SU-DHL-6 (cell line): ENCODE results near the gene MIF4GD.

Experiments used
- H2AFZ ChIP-seq: fragments of 200-600 bp; sonication (generic); 2 replicates; pipeline ENCODE4 v1.6.1; 2014; ENCODE audit warnings: low read depth, mild to moderate bottlenecking, moderate library complexity, mixed read lengths, antibody characterized with exemption, low read length; ENCODE audit not compliant: severe bottlenecking
- H3F3A ChIP-seq: fragments of 200-600 bp; shearing (Covaris generic); 2 replicates; pipeline ENCODE4 v1.6.0; 2016; ENCODE audit warnings: antibody characterized with exemption, mild to moderate bottlenecking; ENCODE audit not compliant: insufficient read depth
- H3K27ac ChIP-seq: fragments of 200-600 bp; sonication (generic); 2 replicates; pipeline ENCODE4 v1.5.1; 2016; ENCODE audit warnings: low read depth, mild to moderate bottlenecking, low read length, moderate library complexity, mixed read lengths
- H3K27me3 ChIP-seq: fragments of 200-600 bp; sonication (generic), shearing (Covaris generic); 2 replicates; pipeline ENCODE4 v1.6.0; 2014; ENCODE audit warnings: mild to moderate bottlenecking, low read length
- H3K36me3 ChIP-seq: fragments of 200-600 bp; sonication (generic); 2 replicates; pipeline ENCODE4 v1.6.1; 2014; ENCODE audit warnings: mild to moderate bottlenecking, low read length, mixed read lengths
- H3K4me2 ChIP-seq: fragments of 300-600, 200-600 bp; shearing (Covaris generic), sonication (generic); 2 replicates; pipeline ENCODE4 v1.6.0; 2014; ENCODE audit warnings: low read length, low read depth, mild to moderate bottlenecking; ENCODE audit not compliant: poor library complexity, severe bottlenecking
- H3K4me3 ChIP-seq: fragments of 200-600 bp; sonication (generic); 2 replicates; pipeline ENCODE4 v1.5.1; 2014; ENCODE audit warnings: antibody characterized with exemption, low read length, mild to moderate bottlenecking, mixed read lengths; ENCODE audit not compliant: insufficient read depth, poor library complexity, severe bottlenecking
- H3K79me2 ChIP-seq: fragments of 200-600 bp; sonication (generic); 2 replicates; pipeline ENCODE4 v1.6.1; 2014; ENCODE audit warnings: mild to moderate bottlenecking, low read length, moderate library complexity; ENCODE audit not compliant: insufficient read depth
- H3K9ac ChIP-seq: fragments of 200-600 bp; sonication (generic); 2 replicates; pipeline ENCODE4 v1.7.0; 2014; ENCODE audit warnings: mild to moderate bottlenecking, low read length
- H3K9me2 ChIP-seq: fragments of 200-600 bp; sonication (generic); replicated peaks from 2 replicates; pipeline ENCODE4 v1.6.1; 2014; ENCODE audit warnings: low read length; ENCODE audit not compliant: insufficient read depth
- H3K9me3 ChIP-seq: fragments of 200-600 bp; sonication (generic); 2 replicates; pipeline ENCODE4 v1.6.1; 2014; ENCODE audit warnings: low read length, mixed read lengths; ENCODE audit not compliant: insufficient read depth
- H4K20me1 ChIP-seq: fragments of 200-600 bp; sonication (generic); 2 replicates; pipeline ENCODE4 v1.6.1; 2014; ENCODE audit warnings: low read depth, mild to moderate bottlenecking, antibody characterized with exemption, low read length, moderate library complexity, mixed read lengths
- EZH2phosphoT487 ChIP-seq: fragments of 200-600 bp; sonication (generic), shearing (Covaris generic); conservative IDR thresholded peaks from 2 replicates; pipeline ENCODE4 v1.6.1; 2018; ENCODE audit warnings: mild to moderate bottlenecking, antibody characterized with exemption, low read length, moderate library complexity, mixed read lengths
- TF ChIP-seq, protein P1 (sequence below): fragments of 200-600 bp; sonication (generic); IDR thresholded peaks from one replicate; pipeline ENCODE4 v1.5.1; 2017; ENCODE audit warnings: antibody characterized with exemption, mild to moderate bottlenecking, low read length, moderate library complexity; ENCODE audit not compliant: insufficient read depth, poor library complexity, severe bottlenecking

The MIF4GD gene

DNA sequence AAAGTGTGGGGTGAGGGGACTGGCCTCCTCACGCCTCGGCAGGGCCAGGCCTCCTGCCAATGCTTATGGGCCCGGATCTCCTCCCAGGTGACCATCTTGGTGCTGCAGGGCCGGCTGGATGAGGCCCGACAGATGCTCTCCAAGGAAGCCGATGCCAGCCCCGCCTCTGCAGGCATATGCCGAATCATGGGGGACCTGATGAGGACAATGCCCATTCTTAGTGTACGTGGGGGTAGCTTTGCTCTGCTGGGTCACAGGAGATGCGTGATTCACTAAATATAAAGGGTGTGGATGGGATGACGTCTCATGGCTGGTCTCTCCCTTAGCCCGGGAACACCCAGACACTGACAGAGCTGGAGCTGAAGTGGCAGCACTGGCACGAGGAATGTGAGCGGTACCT lies 46.0 kb downstream of the MIF4GD start:
- Histone ChIP-seq H3K4me2 (no peak overlapping the region), H4K20me1 (no peaks in the 10 kb centered on the region), H3K9me3 (no peaks in the 10 kb centered on the region), H3F3A (no peaks in the 10 kb centered on the region), H3K27ac (no peak overlapping the region), H3K36me3 (peaks cover 8% of the 10 kb centered on the region; the same call in 1 of the 2 replicates), H3K4me3 (no peak overlapping the region), H3K9me2 (no peaks in the 10 kb centered on the region), H2AFZ (no peak overlapping the region), H3K9ac (no peak overlapping the region), H3K27me3 (no peaks in the 10 kb centered on the region), H3K79me2 (no peaks in the 10 kb centered on the region)
- TF ChIP-seq, protein P1, sequence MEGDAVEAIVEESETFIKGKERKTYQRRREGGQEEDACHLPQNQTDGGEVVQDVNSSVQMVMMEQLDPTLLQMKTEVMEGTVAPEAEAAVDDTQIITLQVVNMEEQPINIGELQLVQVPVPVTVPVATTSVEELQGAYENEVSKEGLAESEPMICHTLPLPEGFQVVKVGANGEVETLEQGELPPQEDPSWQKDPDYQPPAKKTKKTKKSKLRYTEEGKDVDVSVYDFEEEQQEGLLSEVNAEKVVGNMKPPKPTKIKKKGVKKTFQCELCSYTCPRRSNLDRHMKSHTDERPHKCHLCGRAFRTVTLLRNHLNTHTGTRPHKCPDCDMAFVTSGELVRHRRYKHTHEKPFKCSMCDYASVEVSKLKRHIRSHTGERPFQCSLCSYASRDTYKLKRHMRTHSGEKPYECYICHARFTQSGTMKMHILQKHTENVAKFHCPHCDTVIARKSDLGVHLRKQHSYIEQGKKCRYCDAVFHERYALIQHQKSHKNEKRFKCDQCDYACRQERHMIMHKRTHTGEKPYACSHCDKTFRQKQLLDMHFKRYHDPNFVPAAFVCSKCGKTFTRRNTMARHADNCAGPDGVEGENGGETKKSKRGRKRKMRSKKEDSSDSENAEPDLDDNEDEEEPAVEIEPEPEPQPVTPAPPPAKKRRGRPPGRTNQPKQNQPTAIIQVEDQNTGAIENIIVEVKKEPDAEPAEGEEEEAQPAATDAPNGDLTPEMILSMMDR = no peak

DNA sequence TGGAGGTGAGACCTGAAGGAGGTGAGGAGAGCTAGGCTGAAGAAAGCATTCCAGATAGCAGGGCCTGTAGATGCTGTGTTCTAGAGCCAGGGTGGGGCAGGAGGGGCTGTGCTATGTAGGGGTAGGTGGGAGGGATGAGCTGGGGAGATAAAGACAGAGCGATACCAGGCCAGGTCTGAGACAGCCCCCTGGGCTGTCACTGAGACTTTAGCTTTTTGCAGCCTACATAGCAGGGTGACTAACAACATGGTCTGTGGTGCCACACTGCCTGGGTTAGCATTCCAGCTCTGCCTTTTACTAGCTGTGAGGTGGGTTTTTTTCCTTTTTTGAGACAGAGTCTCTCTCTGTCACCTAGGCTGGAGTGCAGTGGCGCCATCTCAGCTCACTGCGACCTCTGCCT lies 51.2 kb downstream of the MIF4GD start:
- H3K27ac ChIP-seq = no peak overlapping the region
- no peaks in the 10 kb centered on the region for H3K9me2 ChIP-seq
- H3F3A ChIP-seq = no peaks in the 10 kb centered on the region
- no peak overlapping the region for H3K9ac ChIP-seq
- no peak overlapping the region for H3K4me3 ChIP-seq
- H3K4me2 ChIP-seq = no peak overlapping the region
- no peaks in the 10 kb centered on the region for H4K20me1 ChIP-seq
- no peaks in the 10 kb centered on the region for H3K27me3 ChIP-seq
- H3K79me2 ChIP-seq = peaks cover 4% of the 10 kb centered on the region; the same call in 1 of the 2 replicates
- no peaks in the 10 kb centered on the region for H3K9me3 ChIP-seq
- TF ChIP-seq, protein P1 = no peak
- TF ChIP-seq EZH2phosphoT487 = no peak
- H3K36me3 ChIP-seq = peaks cover 9% of the 10 kb centered on the region; the same call in 1 of the 2 replicates
- H2AFZ ChIP-seq = no peak overlapping the region

DNA sequence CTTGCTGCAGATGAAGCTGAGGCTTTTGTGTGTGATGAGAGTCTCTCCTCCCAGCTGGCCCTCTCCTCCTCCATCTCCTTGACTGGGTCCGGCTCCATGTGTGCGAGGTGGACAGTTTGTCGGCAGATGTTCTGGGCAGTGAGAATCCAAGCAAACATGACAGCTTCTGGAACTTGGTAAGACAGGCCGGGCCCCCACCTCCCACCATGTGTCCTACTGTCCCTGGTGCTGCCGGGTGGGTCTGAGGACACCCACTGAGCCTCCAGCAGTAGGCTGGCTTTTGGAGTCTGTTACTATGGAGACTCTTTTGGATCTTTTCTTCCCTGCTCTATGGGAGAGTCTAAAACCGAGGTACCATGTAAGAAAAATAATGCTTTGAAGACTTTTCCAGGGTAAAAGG lies 52.9 kb downstream of the MIF4GD start:
- H4K20me1 ChIP-seq = no peaks in the 10 kb centered on the region
- H3F3A ChIP-seq = no peaks in the 10 kb centered on the region
- no peak overlapping the region for H2AFZ ChIP-seq
- no peak overlapping the region for H3K4me2 ChIP-seq
- H3K27ac ChIP-seq = no peak overlapping the region
- peaks cover 14% of the 10 kb centered on the region; the same call in 1 of the 2 replicates for H3K36me3 ChIP-seq
- H3K9ac ChIP-seq = no peak overlapping the region
- no peaks in the 10 kb centered on the region for H3K9me3 ChIP-seq
- H3K9me2 ChIP-seq = no peaks in the 10 kb centered on the region
- H3K79me2 ChIP-seq = peaks cover 4% of the 10 kb centered on the region; the same call in 1 of the 2 replicates
- TF ChIP-seq EZH2phosphoT487 = no peak
- TF ChIP-seq, protein P1 = no peak
- H3K4me3 ChIP-seq = no peak overlapping the region
- H3K27me3 ChIP-seq = no peaks in the 10 kb centered on the region
